ENCODE measurements around the gene NPEPL1.

NPEPL1 gene

DNA sequence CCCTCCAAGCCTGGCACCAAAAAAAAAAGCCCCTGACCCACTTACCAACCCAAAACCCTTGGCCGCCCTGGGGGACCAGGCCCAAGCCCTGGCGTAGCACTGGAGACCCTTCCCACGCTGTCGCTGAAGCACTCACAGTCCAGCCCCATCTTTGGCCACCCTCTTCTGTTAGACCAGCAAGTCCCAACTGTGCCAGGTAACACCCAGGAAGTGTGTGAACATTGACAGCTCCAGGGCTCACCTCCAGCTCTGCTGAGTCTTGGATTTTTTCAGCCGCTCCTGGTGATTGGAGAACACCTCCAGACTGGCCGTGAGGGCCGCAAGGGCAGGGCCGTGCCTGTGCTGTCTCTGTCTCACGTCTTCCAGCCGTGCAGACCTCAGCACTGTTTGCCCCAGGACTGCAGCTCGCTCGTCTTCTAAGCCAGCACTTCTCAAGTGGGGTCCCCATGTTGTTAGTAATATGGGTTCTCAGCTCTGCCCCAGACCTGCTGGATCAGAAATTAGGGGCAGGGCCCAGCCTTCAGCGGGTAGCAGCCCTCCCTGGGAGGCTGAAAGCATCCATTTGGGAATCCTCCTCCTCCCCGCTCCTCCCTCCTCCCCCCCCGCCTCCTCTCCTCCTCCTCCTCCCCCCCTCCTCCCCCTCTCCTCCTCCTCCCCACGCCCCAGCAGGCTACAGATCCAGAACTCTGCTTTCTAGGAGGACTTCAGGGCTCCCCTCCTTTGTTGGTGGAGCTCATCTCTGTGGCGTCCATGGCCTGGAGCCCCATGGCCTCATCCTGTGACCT, 18.1 kb downstream of the NPEPL1 start:
- H3K9ac ChIP-seq (ENCODE audit: low read depth, low read length): no peak overlapping the region; the same call in 1 of the 2 replicates
- no peaks in the 10 kb centered on the region for H3K4me1 ChIP-seq (ENCODE audit: insufficient read depth, low read length)
- no peaks in the 10 kb centered on the region for H3K9me3 ChIP-seq (ENCODE audit: insufficient read depth, low read depth, low read length)
- H3K36me3 ChIP-seq (ENCODE audit: insufficient read depth, low read length): peaks cover 4% of the 10 kb centered on the region
- H3K27ac ChIP-seq (ENCODE audit: low read depth, low read length): no peak overlapping the region
- no peak overlapping the region for H3K4me3 ChIP-seq (ENCODE audit: low read length)
- WGBS: 85% methylated on average over 14 of the region's 17 CpGs
- H3K27me3 ChIP-seq (ENCODE audit: insufficient read depth, low read length): no peaks in the 10 kb centered on the region

DNA sequence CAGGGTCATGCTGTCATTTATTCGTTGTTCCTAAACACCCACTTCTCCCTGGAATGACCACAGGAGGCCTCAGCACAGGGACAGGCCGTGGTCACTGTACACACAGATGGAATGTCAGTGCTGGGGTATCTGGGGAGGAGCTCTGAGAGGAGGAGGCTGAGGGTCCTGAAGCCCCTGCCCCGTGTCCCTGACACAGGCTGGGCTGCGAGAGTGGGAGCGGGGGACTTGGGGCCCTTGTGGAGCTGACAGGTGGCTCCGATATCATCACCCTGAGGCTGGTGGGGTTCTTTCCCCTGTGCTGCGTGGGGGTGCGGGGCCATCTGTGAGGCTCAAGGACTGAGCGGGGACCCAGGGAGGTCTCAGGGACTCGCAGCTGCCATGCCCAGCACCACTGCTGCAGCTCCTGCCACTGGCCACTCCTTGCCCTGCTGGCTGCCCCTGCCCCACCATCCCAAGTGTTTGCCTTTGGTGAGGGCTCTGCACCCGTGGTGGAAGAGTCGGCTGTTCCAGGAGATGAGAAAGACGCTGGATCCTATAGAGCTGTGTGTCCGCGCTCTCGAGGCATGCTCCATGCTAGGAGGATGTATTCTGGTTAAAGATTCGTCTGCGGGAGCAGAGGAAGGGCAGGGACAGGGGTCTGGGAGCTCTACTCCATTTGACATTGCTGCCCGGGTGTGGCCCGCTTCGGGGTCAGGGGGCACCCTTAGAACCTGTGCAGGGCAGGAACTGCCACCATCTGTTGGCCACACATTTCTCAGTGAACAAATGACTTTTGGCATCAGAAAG, 18.9 kb downstream of the NPEPL1 start:
- no peak overlapping the region for H3K4me3 ChIP-seq (ENCODE audit: low read length)
- WGBS: 93% methylated on average over 21 of the region's 21 CpGs
- no peak overlapping the region for H3K9ac ChIP-seq (ENCODE audit: low read depth, low read length)
- H3K4me1 ChIP-seq (ENCODE audit: insufficient read depth, low read length): no peaks in the 10 kb centered on the region
- no peak overlapping the region for H3K27ac ChIP-seq (ENCODE audit: low read depth, low read length)
- no peaks in the 10 kb centered on the region for H3K27me3 ChIP-seq (ENCODE audit: insufficient read depth, low read length)
- H3K9me3 ChIP-seq (ENCODE audit: insufficient read depth, low read depth, low read length): no peaks in the 10 kb centered on the region
- 0 out of 2 replicates have a peak, but pooled peaks cover 2% of the 10 kb centered on the region for H3K36me3 ChIP-seq (ENCODE audit: insufficient read depth, low read length)

DNA sequence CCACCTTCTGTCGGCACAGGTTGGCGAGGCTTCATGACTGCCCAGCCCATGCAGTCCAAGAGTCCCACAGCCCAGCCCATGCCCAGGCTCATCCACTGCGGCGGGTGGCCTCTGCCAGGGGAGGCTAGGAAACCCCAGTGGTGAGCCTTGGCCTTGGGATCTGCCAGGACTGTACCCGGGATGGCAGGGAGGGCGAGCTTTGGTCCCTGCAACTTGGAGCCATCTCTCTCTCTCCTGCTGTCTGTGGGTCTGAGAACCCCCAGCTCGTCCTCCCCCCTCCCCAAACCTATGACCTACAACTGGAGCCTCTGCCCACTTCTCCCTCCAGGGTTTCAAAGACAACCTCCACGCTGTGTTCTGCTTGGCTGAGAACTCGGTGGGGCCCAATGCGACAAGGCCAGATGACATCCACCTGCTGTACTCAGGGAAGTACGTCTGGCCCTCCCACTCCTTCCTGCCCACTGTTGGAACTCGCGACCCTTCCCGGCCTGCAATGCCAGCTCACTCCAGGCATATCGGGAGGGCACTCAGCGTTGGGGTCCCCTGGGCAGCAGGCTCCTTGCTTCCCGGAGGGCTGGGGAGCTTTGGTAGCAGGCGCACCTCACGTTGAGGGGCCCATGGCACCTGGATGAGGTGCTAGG, 19.7 kb downstream of the NPEPL1 start:
- 94% methylated on average over 19 of the region's 19 CpGs for WGBS
- Histone ChIP-seq H3K27me3 (ENCODE audit: insufficient read depth, low read length) (no peaks in the 10 kb centered on the region), H3K4me3 (ENCODE audit: low read length) (no peak overlapping the region)

DNA sequence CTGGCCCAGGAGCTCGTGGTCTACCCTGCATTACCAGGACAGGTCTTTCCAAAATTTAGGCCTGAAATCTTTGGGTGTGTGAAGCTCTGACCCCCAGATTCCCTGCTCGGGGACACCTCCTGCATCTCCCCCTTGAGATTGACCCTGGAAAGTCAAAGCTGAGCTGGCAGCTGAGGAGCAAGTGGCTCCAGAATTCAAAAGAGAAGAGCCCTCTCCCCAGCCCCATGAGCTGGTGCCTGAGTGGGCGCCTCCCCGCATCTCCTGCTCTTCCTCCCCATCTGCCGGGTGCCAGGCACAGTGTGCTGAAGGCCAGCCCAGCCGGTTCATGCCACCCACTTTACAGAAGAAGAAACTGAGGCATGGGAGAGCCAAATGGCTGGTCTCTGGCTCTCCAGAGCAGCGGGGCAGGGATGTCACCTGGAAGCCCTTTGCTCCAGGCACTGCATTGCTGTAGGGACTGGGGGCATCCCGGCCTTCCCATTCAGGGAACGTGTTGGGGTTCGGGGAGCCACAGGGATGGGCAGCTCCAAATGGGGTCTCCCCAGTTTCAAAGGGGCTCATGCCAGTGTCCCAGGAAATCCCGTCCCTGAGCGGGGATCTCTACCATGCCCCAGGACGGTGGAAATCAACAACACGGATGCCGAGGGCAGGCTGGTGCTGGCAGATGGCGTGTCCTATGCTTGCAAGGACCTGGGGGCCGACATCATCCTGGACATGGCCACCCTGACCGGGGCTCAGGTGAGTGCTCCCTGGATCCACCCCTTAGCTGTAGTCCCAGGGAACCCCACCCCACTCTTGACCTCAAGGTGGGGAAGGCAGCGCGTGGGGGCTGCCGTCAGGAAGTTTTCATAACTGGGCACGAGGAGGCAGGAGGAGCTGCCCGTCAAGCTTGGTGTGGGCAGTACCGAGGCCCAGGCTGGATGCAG, 20.5 kb downstream of the NPEPL1 start:
- Histone ChIP-seq H3K27me3 (ENCODE audit: insufficient read depth, low read length) (no peaks in the 10 kb centered on the region), H3K4me1 (ENCODE audit: insufficient read depth, low read length) (no peaks in the 10 kb centered on the region), H3K9ac (ENCODE audit: low read depth, low read length) (no peak overlapping the region), H3K27ac (ENCODE audit: low read depth, low read length) (no peak overlapping the region), H3K4me3 (ENCODE audit: low read length) (no peak overlapping the region), H3K9me3 (ENCODE audit: insufficient read depth, low read depth, low read length) (no peaks in the 10 kb centered on the region), H3K36me3 (ENCODE audit: insufficient read depth, low read length) (0 out of 2 replicates have a peak, but pooled peaks cover 2% of the 10 kb centered on the region)
- 93% methylated on average over 24 of the region's 24 CpGs for WGBS

More for the DNA sequence above, 19.7 kb downstream of the NPEPL1 start:
- no peaks in the 10 kb centered on the region for H3K9me3 ChIP-seq (ENCODE audit: insufficient read depth, low read depth, low read length)
- H3K9ac ChIP-seq (ENCODE audit: low read depth, low read length): no peak overlapping the region
- no peak overlapping the region for H3K27ac ChIP-seq (ENCODE audit: low read depth, low read length)
- no peaks in the 10 kb centered on the region for H3K4me1 ChIP-seq (ENCODE audit: insufficient read depth, low read length)
- H3K36me3 ChIP-seq (ENCODE audit: insufficient read depth, low read length): 0 out of 2 replicates have a peak, but pooled peaks cover 2% of the 10 kb centered on the region

DNA sequence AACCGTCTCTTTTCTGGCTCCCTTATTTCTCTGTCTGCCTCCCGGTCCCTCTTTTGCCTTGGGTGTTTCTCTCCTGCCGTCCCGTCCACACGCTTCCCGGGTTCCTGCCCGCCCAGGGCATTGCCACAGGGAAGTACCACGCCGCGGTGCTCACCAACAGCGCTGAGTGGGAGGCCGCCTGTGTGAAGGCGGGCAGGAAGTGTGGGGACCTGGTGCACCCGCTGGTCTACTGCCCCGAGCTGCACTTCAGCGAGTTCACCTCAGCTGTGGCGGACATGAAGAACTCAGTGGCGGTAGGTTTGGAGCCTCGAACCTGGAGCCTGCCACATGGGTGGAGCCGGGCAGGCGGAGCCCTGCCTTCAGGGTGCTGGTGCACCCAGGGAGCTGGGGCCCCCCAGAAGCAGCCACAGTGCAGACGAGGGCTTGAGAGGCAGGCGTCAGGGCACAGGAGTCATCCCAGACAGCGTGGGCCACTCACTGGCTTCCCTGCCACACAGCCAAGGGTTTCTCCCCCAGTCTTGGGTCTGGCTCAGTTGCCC, 21.3 kb downstream of the NPEPL1 start:
- Histone ChIP-seq H3K9ac (ENCODE audit: low read depth, low read length) (no peak overlapping the region), H3K36me3 (ENCODE audit: insufficient read depth, low read length) (0 out of 2 replicates have a peak, but pooled peaks cover 2% of the 10 kb centered on the region), H3K27ac (ENCODE audit: low read depth, low read length) (no peak overlapping the region), H3K9me3 (ENCODE audit: insufficient read depth, low read depth, low read length) (no peaks in the 10 kb centered on the region), H3K4me1 (ENCODE audit: insufficient read depth, low read length) (no peaks in the 10 kb centered on the region), H3K27me3 (ENCODE audit: insufficient read depth, low read length) (no peaks in the 10 kb centered on the region), H3K4me3 (ENCODE audit: low read length) (no peak overlapping the region)
- 96% methylated on average over 24 of the region's 24 CpGs for WGBS

DNA sequence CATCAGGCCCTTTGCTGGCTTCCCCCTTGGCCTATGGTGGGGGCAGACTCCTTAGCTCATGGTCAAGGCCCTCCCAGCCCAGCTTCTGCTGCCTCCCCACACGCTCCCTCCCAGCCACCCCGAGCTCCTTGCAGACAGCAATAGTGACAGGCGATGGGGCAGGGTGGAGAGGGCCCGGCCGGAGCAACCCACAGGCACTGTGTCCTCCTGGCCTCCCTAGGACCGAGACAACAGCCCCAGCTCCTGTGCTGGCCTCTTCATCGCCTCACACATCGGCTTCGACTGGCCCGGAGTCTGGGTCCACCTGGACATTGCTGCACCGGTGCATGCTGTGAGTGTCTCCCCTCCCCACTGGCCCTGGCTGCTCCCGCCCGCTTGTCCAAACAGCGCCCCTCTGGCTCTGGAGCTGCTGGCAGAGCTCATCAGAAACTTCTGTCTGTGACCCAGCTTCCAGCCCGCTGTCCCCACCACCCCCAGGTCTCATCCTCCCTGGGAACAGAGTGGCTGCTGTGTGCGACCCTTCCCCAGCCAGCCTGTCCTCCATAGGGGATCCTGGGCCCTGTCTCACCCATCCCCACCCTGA, 21.8 kb downstream of the NPEPL1 start:
- H3K27ac ChIP-seq (ENCODE audit: low read depth, low read length): no peak overlapping the region

DNA sequence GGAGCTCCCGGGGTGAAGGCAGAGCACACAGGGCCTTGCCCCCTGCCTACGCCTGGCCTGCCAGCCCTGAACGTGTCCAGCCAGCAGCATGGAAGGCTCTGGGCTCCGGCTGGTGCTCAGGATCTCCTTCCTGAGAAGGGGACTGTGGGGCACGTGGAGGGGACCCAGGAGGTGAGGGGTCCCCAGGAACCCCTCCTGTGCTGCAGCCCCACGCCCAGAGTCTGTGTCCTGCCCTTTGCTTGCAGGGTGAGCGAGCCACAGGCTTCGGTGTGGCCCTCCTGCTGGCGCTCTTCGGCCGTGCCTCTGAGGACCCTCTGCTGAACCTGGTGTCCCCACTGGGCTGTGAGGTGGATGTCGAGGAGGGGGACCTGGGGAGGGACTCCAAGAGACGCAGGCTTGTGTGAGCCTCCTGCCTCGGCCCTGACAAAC, 22.3 kb downstream of the NPEPL1 start:
- WGBS: 88% methylated on average over 14 of the region's 14 CpGs
- no peak overlapping the region for H3K4me3 ChIP-seq (ENCODE audit: low read length)

More for the DNA sequence above, 21.8 kb downstream of the NPEPL1 start:
- WGBS: 93% methylated on average over 16 of the region's 16 CpGs
- no peak overlapping the region for H3K9ac ChIP-seq (ENCODE audit: low read depth, low read length)
- no peak overlapping the region for H3K4me3 ChIP-seq (ENCODE audit: low read length)
- H3K36me3 ChIP-seq (ENCODE audit: insufficient read depth, low read length): 0 out of 2 replicates have a peak, but pooled peaks cover 2% of the 10 kb centered on the region
- H3K27me3 ChIP-seq (ENCODE audit: insufficient read depth, low read length): no peaks in the 10 kb centered on the region
- no peaks in the 10 kb centered on the region for H3K9me3 ChIP-seq (ENCODE audit: insufficient read depth, low read depth, low read length)
- no peaks in the 10 kb centered on the region for H3K4me1 ChIP-seq (ENCODE audit: insufficient read depth, low read length)

DNA sequence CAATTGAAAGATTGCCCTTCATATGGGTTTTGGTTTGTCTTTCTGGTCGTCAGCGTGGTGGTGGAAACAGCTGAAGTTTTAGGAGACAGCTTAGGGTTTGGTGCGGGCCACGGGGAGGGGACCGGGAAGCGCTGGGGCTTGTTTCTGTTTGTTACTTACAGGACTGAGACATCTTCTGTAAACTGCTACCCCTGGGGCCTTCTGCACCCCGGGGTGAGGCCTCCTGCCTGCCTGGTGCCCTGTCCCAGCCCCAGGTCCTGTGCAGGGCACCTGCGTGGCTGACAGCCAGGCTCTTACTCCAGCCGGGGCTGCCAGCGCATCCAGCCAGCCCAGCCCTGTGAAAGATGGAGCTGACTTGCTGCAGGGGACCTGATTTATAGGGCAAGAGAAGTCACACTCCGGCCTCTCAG, 22.8 kb downstream of the NPEPL1 start:
- Histone ChIP-seq H3K4me3 (ENCODE audit: low read length) (no peak overlapping the region), H3K27ac (ENCODE audit: low read depth, low read length) (no peak overlapping the region), H3K27me3 (ENCODE audit: insufficient read depth, low read length) (no peaks in the 10 kb centered on the region), H3K4me1 (ENCODE audit: insufficient read depth, low read length) (no peaks in the 10 kb centered on the region), H3K36me3 (ENCODE audit: insufficient read depth, low read length) (no peaks in the 10 kb centered on the region), H3K9ac (ENCODE audit: low read depth, low read length) (no peak overlapping the region), H3K9me3 (ENCODE audit: insufficient read depth, low read depth, low read length) (no peaks in the 10 kb centered on the region)
- 82% methylated on average over 11 of the region's 11 CpGs for WGBS

More for the DNA sequence above, 22.3 kb downstream of the NPEPL1 start:
- H3K9me3 ChIP-seq (ENCODE audit: insufficient read depth, low read depth, low read length): no peaks in the 10 kb centered on the region
- no peaks in the 10 kb centered on the region for H3K36me3 ChIP-seq (ENCODE audit: insufficient read depth, low read length)
- H3K9ac ChIP-seq (ENCODE audit: low read depth, low read length): no peak overlapping the region
- no peaks in the 10 kb centered on the region for H3K4me1 ChIP-seq (ENCODE audit: insufficient read depth, low read length)
- H3K27me3 ChIP-seq (ENCODE audit: insufficient read depth, low read length): no peaks in the 10 kb centered on the region
- H3K27ac ChIP-seq (ENCODE audit: low read depth, low read length): no peak overlapping the region

DNA sequence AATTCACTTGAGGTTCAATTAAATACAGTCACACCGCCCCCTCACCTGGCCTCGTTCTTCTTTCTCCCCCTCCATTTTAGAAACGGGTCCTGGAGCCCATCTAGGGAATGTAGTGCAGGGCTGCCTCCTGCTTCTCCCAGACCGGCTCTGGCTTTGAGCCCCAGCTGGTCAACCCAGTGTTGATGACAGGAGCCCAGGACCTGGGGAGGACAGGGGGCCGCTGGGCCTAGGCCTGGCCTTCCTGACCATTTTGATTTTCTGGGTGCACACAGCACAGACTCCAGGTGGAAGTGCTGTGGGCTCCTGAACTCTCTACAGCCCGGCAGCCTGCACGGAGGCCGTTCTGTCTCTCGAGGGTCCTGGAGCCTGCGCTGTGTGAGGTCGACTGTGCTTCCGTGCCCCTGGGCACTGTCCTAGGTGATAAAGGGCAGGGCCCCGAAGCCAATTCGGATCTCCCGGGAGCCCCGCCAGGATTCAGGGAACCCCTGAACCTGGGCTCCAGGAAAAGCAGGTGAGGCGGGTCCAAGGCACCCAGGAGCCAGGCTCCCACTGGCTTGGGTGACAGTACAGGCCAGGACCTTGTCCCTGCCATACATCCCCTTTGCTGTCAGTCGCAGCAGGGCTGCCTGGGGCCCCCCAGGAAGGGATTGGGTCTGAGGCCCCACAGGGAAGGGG, 23.3 kb downstream of the NPEPL1 start:
- no peaks in the 10 kb centered on the region for H3K4me1 ChIP-seq (ENCODE audit: insufficient read depth, low read length)
- WGBS: 92% methylated on average over 18 of the region's 18 CpGs
- no peaks in the 10 kb centered on the region for H3K9me3 ChIP-seq (ENCODE audit: insufficient read depth, low read depth, low read length)
- no peak overlapping the region for H3K4me3 ChIP-seq (ENCODE audit: low read length)
- H3K9ac ChIP-seq (ENCODE audit: low read depth, low read length): no peak overlapping the region
- H3K36me3 ChIP-seq (ENCODE audit: insufficient read depth, low read length): no peaks in the 10 kb centered on the region
- H3K27ac ChIP-seq (ENCODE audit: low read depth, low read length): no peak overlapping the region
- H3K27me3 ChIP-seq (ENCODE audit: insufficient read depth, low read length): no peaks in the 10 kb centered on the region
